ENCODE results near the gene EFR3B.
A peak's percentile ranks its signal among the peaks of the same experiment; 100 is the strongest.

The EFR3B gene

DNA sequence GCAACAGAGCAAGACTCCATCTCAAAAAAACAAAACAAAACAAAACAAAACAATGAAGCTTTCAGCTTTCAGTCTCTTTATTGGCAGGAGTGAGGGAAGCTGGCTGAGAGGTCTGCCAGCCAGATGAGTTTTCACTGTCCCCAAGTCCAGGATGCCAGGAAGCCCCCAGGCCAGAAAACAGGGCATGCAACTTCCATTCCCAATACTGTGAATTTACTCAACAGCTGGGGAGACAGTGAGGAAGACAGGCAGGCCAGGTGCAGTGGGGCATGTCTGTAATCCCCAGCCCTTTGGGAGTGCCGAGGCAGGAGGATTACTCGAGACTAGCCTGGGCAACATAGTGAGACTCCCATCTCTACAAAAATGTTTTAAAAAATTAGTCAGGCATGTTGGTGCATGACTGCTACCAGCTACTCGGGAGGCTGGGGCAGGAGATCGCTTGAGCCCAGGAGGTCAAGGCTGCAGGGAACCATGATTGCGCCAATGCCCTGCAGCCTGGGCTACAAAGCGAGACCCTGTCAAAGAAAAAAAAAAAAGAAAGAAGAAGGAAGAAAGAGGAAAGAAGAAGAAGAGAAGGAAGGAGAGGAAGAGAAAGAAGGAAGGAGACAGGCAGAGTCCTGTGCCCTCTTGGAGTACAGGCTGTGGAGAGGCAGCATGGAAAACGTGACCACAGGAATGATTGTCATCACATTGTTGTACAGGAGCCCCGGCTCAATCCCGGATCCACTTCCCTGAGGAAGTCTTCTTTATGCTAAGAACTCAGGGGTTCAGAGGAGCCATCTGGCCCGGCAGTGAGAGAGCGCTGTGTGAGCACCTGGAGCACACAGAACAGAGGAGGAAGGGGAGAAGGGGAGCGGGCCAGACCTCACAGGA lies 155.7 kb downstream of the EFR3B start:
- TF ChIP-seq, protein P1, sequence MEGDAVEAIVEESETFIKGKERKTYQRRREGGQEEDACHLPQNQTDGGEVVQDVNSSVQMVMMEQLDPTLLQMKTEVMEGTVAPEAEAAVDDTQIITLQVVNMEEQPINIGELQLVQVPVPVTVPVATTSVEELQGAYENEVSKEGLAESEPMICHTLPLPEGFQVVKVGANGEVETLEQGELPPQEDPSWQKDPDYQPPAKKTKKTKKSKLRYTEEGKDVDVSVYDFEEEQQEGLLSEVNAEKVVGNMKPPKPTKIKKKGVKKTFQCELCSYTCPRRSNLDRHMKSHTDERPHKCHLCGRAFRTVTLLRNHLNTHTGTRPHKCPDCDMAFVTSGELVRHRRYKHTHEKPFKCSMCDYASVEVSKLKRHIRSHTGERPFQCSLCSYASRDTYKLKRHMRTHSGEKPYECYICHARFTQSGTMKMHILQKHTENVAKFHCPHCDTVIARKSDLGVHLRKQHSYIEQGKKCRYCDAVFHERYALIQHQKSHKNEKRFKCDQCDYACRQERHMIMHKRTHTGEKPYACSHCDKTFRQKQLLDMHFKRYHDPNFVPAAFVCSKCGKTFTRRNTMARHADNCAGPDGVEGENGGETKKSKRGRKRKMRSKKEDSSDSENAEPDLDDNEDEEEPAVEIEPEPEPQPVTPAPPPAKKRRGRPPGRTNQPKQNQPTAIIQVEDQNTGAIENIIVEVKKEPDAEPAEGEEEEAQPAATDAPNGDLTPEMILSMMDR (IDR thresholded peaks at IDR 0.05; ENCODE audit: borderline replicate concordance, control extremely low read depth, extremely low read depth, insufficient read depth, missing control alignments) = no peak
- no peak for DNase-seq (ENCODE audit: low spot score)
- in situ Hi-C loops (cut with MboI; ENCODE audit: low sequenced_read_pairs, unreplicated experiment) = no loop called here

- TF ChIP-seq, protein P1 (IDR thresholded peaks at IDR 0.05; ENCODE audit: borderline replicate concordance, control extremely low read depth, extremely low read depth, insufficient read depth, missing control alignments) = no peak
- in situ Hi-C loops (cut with MboI; ENCODE audit: low sequenced_read_pairs, unreplicated experiment) = no loop called here
These were observed 156.3 kb downstream of the EFR3B start for GRCh38 chr2:25198209-25198525.

DNA sequence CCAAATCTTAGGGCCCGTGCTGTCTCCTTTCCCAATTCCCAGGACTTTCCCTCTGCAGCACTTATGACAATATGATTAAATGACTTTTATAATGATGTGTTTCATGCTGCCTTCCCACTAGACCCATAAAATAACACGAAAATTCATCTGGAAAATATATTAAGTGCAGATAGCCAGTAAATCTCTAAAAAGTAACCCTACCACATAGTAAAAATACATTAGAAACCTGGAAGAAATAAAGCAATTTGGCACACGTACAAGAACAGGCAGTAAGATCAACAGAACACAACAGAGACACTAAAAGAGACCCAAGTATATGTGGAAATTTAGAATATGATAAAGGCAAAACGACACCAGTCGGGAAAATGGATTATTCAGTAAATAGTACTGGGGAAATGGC lies 156.7 kb downstream of the EFR3B start:
- no peak for DNase-seq (ENCODE audit: low spot score)
- in situ Hi-C loops (cut with MboI; ENCODE audit: low sequenced_read_pairs, unreplicated experiment) = no loop called here
- TF ChIP-seq, protein P1 (IDR thresholded peaks at IDR 0.05; ENCODE audit: borderline replicate concordance, control extremely low read depth, extremely low read depth, insufficient read depth, missing control alignments) = no peak

More at GRCh38 chr2:25198209-25198525, 156.3 kb downstream of the EFR3B start:
- DNase-seq (ENCODE audit: low spot score) = no peak

GRCh38 chr2:25201265-25201664 lies 159.4 kb downstream of the EFR3B start:
- in situ Hi-C loops (cut with MboI; ENCODE audit: low sequenced_read_pairs, unreplicated experiment) = no loop called here
- TF ChIP-seq, protein P1 (IDR thresholded peaks at IDR 0.05; ENCODE audit: borderline replicate concordance, control extremely low read depth, extremely low read depth, insufficient read depth, missing control alignments) = no peak
- DNase-seq (ENCODE audit: low spot score) = peak; percentile 36

GRCh38 chr2:25201794-25202193 lies 159.9 kb downstream of the EFR3B start:
- TF ChIP-seq, protein P1 (IDR thresholded peaks at IDR 0.05; ENCODE audit: borderline replicate concordance, control extremely low read depth, extremely low read depth, insufficient read depth, missing control alignments) = no peak
- in situ Hi-C loops (cut with MboI; ENCODE audit: low sequenced_read_pairs, unreplicated experiment) = no loop called here
- no peak for DNase-seq (ENCODE audit: low spot score)

DNA sequence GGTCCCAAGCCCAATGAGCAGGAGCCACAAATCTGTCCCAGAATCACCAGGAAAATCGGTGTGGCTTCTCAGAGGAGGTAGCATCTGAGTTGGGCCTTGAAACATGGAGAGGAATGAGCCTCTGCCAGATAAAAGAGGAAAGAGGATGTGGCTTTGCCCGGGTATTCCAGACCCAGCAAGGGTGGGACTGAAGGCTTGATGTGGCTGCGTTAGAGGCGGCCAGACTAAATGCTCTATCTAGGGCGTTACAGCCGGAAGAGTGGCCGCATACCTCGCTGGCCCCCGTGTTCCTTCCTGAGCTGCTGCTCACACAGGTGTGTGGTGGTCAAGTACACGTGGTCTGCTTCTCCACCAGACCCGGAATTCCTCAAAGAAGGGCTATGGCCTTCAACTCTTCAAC lies 160.4 kb downstream of the EFR3B start:
- no peak for DNase-seq (ENCODE audit: low spot score)
- in situ Hi-C loops (cut with MboI; ENCODE audit: low sequenced_read_pairs, unreplicated experiment) = no loop called here
- TF ChIP-seq, protein P1 (IDR thresholded peaks at IDR 0.05; ENCODE audit: borderline replicate concordance, control extremely low read depth, extremely low read depth, insufficient read depth, missing control alignments) = no peak
